Neuronal stem cell (in vitro differentiated cells): Measurements from ENCODE around the gene PRRT1B.

Experiments
- DNase-seq: peaks from one replicate; pipeline ENCODE4 v3.0.0-alpha.2; 2013; ENCODE audit warnings: low spot score
- H2AFZ ChIP-seq: one replicate; pipeline ENCODE4 v1.6.1; 2013; ENCODE audit warnings: mild to moderate bottlenecking, low read length, inconsistent platforms
- H2AK5ac ChIP-seq: 2 replicates; pipeline ENCODE4 v1.6.1; 2013; ENCODE audit warnings: low read depth, mild to moderate bottlenecking, inconsistent platforms, low read length, moderate library complexity, mixed read lengths
- H2BK120ac ChIP-seq: 2 replicates; pipeline ENCODE4 v1.6.1; 2013; ENCODE audit warnings: low read depth, mild to moderate bottlenecking, inconsistent platforms, low read length, moderate library complexity, mixed read lengths
- H2BK12ac ChIP-seq: one replicate; pipeline ENCODE4 v1.6.1; 2013; ENCODE audit warnings: low read length, inconsistent platforms
- H2BK15ac ChIP-seq: 2 replicates; pipeline ENCODE4 v1.6.1; 2013; ENCODE audit warnings: mild to moderate bottlenecking, low read length, inconsistent platforms, mixed read lengths
- H2BK5ac ChIP-seq: one replicate; pipeline ENCODE4 v1.6.1; 2013; ENCODE audit warnings: inconsistent platforms, mild to moderate bottlenecking, low read length, moderate library complexity
- H3K14ac ChIP-seq: one replicate; pipeline ENCODE4 v1.6.1; 2013; ENCODE audit warnings: low read length, inconsistent platforms
- H3K18ac ChIP-seq: 2 replicates; pipeline ENCODE4 v1.6.1; 2013; ENCODE audit warnings: low read length, inconsistent platforms
- H3K23ac ChIP-seq: 2 replicates; pipeline ENCODE4 v1.6.1; 2013; ENCODE audit warnings: low read depth, mild to moderate bottlenecking, mixed read lengths, low read length, inconsistent platforms; ENCODE audit not compliant: poor library complexity
- H3K27ac ChIP-seq: replicated peaks from 3 replicates; pipeline ENCODE4 v1.5.1; 2013; ENCODE audit warnings: low read length, inconsistent platforms
- H3K27me3 ChIP-seq, 3 experiments: 2 replicates each; pipeline ENCODE4 v1.6.1; 2013; ENCODE audit warnings: low read length in 3 of 3, mild to moderate bottlenecking in 2 of 3, inconsistent platforms in 1 of 3, low read depth in 1 of 3, mixed read lengths in 1 of 3, moderate library complexity in 1 of 3; ENCODE audit not compliant: control insufficient read depth in 3 of 3, insufficient read depth in 3 of 3
- H3K36me3 ChIP-seq, 2 donors: replicated peaks in 1 of 2; 2 replicates each; pipeline ENCODE4 v1.6.1; 2013; ENCODE audit warnings: low read length in 2 of 2; ENCODE audit not compliant: control insufficient read depth in 2 of 2, insufficient read depth in 2 of 2
- H3K4ac ChIP-seq: 2 replicates; pipeline ENCODE4 v1.6.1; 2013; ENCODE audit warnings: inconsistent platforms, mild to moderate bottlenecking, low read length, moderate library complexity
- H3K4me1 ChIP-seq, 2 donors: 1 replicate in 1 of 2; 2 replicates in 1 of 2; pipeline ENCODE4 v1.6.1; 2013; ENCODE audit warnings: low read length in 2 of 2, low read depth in 1 of 2; ENCODE audit not compliant: control insufficient read depth in 2 of 2, insufficient read depth in 1 of 2
- H3K4me2 ChIP-seq: one replicate; pipeline ENCODE4 v1.6.1; 2013; ENCODE audit warnings: mild to moderate bottlenecking, low read length, inconsistent platforms; ENCODE audit not compliant: insufficient read depth, poor library complexity, severe bottlenecking
- H3K4me3 ChIP-seq, 2 donors: 2 replicates each; pipeline ENCODE4 v1.5.1; 2013; ENCODE audit warnings: low read length in 2 of 2, mild to moderate bottlenecking in 2 of 2, inconsistent platforms in 1 of 2, moderate library complexity in 1 of 2
- H3K79me1 ChIP-seq: one replicate; pipeline ENCODE4 v1.6.1; 2013; ENCODE audit warnings: low read depth, mild to moderate bottlenecking, inconsistent platforms, low read length, moderate library complexity
- H3K9ac ChIP-seq: one replicate; pipeline ENCODE4 v1.6.1; 2013; ENCODE audit warnings: mild to moderate bottlenecking, low read depth, low read length, inconsistent platforms; ENCODE audit not compliant: poor library complexity
- H3K9me3 ChIP-seq, 2 donors: replicated peaks in 1 of 2; 2 replicates each; pipeline versions ENCODE3 to v1.6.1; 2013; ENCODE audit warnings: low read length in 2 of 2, mild to moderate bottlenecking in 2 of 2, inconsistent platforms in 1 of 2, low read depth in 1 of 2, mixed read lengths in 1 of 2, moderate library complexity in 1 of 2; ENCODE audit not compliant: control insufficient read depth in 2 of 2, insufficient read depth in 1 of 2
- H4K8ac ChIP-seq: one replicate; pipeline ENCODE4 v1.6.1; 2013; ENCODE audit warnings: low read depth, mild to moderate bottlenecking, inconsistent platforms, low read length, moderate library complexity
- H4K91ac ChIP-seq: one replicate; pipeline ENCODE4 v1.6.1; 2013; ENCODE audit warnings: low read length, low read depth, mild to moderate bottlenecking, inconsistent platforms; ENCODE audit not compliant: poor library complexity
- WGBS, 2 donors: extraction: QIAGEN DNeasy Blood & Tissue Kit; methylation state at CpG; one replicate each; pipeline ENCODE4 v1.1.7; 2013; ENCODE audit warnings: missing lambda C conversion rate in 2 of 2, mixed read lengths in 1 of 2; ENCODE audit not compliant: insufficient read length in 2 of 2, insufficient replicate concordance in 1 of 2; ENCODE audit errors: extremely low coverage in 2 of 2; 5-methylcytosine and 5-hydroxymethylcytosine counted together

The PRRT1B gene

GRCh38 chr9:131574730-131575640 is 29.7 kb downstream of the PRRT1B start:
- Histone ChIP-seq H4K8ac (no peak overlapping the region), H3K18ac (no peak overlapping the region), H2BK120ac (no peak overlapping the region), H2BK5ac (no peak overlapping the region), H3K14ac (no peak overlapping the region), H3K36me3 (peaks cover 15 to 60% of the 10 kb centered on the region in 2 donors), H3K79me1 (no peaks in the 10 kb centered on the region), H4K91ac (no peak overlapping the region), H3K9ac (no peak overlapping the region), H3K27ac (no peak overlapping the region), H2BK15ac (no peak overlapping the region), H3K4me1 (peaks cover 0 to 4% of the 10 kb centered on the region in 2 donors), H2AFZ (no peak overlapping the region), H3K4me2 (no peak overlapping the region), H3K9me3 (no peaks in the 10 kb centered on the region), H2AK5ac (no peak overlapping the region), H3K4me3 (no peak overlapping the region), H3K27me3 (no peaks in the 10 kb centered on the region), H2BK12ac (no peak overlapping the region), H3K4ac (no peak overlapping the region), H3K23ac (peak overlapping the region; percentile 32)
- no CpG with 5 or more reads among the region's 17 CpGs for WGBS, 2 donors
- no peak for DNase-seq

GRCh38 chr9:131575946-131576853 is 30.9 kb downstream of the PRRT1B start:
- no peak overlapping the region for H2BK15ac ChIP-seq
- peaks cover 18 to 65% of the 10 kb centered on the region in 2 donors for H3K36me3 ChIP-seq
- no peak overlapping the region for H3K9ac ChIP-seq
- H2BK5ac ChIP-seq, result no peak overlapping the region
- no peaks in the 10 kb centered on the region for H3K9me3 ChIP-seq
- H2BK12ac ChIP-seq, result no peak overlapping the region
- H4K8ac ChIP-seq, result no peak overlapping the region
- peak overlapping the region; percentile 32 for H3K18ac ChIP-seq
- DNase-seq, result no peak
- H3K79me1 ChIP-seq, result no peaks in the 10 kb centered on the region
- peaks cover 0 to 4% of the 10 kb centered on the region in 2 donors for H3K4me1 ChIP-seq
- no peak overlapping the region for H3K4me3 ChIP-seq
- H3K23ac ChIP-seq, result peak overlapping the region; percentile 80
- no peak overlapping the region for H3K27ac ChIP-seq
- H2AK5ac ChIP-seq, result no peak overlapping the region
- H2BK120ac ChIP-seq, result no peak overlapping the region
- no peak overlapping the region for H4K91ac ChIP-seq
- no peak overlapping the region for H3K14ac ChIP-seq
- no peak overlapping the region for H3K4me2 ChIP-seq
- WGBS, 2 donors, result no CpG with 5 or more reads among the region's 23 CpGs
- no peaks in the 10 kb centered on the region for H3K27me3 ChIP-seq
- no peak overlapping the region for H2AFZ ChIP-seq
- no peak overlapping the region for H3K4ac ChIP-seq

- H4K8ac ChIP-seq, result no peak overlapping the region
- H3K36me3 ChIP-seq, result peaks cover 21 to 70% of the 10 kb centered on the region in 2 donors
- no peak overlapping the region for H3K27ac ChIP-seq
Observed at GRCh38 chr9:131577005-131578000, 32.0 kb downstream of the PRRT1B start.

More at GRCh38 chr9:131577005-131578000, 32.0 kb downstream of the PRRT1B start:
- Histone ChIP-seq H3K4me2 (no peak overlapping the region), H3K4me3 (no peak overlapping the region), H3K79me1 (no peaks in the 10 kb centered on the region), H2BK12ac (peak overlapping the region; percentile 41), H2AFZ (no peak overlapping the region), H2BK15ac (no peak overlapping the region), H3K27me3 (no peaks in the 10 kb centered on the region), H2BK5ac (no peak overlapping the region), H3K9me3 (no peaks in the 10 kb centered on the region), H3K4ac (no peak overlapping the region), H3K14ac (no peak overlapping the region), H2BK120ac (no peak overlapping the region), H2AK5ac (no peak overlapping the region), H4K91ac (no peak overlapping the region), H3K4me1 (peaks cover 0 to 4% of the 10 kb centered on the region in 2 donors), H3K18ac (no peak overlapping the region), H3K23ac (no peak overlapping the region), H3K9ac (peak overlapping the region; percentile 21)
- no CpG with 5 or more reads among the region's 25 CpGs for WGBS, 2 donors
- no peak for DNase-seq
